A549 (cell line): Measurements from ENCODE around the gene SULT1B1.

ENCODE experiments used
- CBX8 ChIP-seq: fragments of 200-600 bp; sonication (generic); IDR thresholded peaks from 2 replicates; pipeline ENCODE4 v1.6.1; 2016
- CHD2 ChIP-seq: fragments of 150-350 bp; IDR thresholded peaks from 2 replicates; pipeline ENCODE4 v1.6.1; 2014; ENCODE audit warnings: low read length; ENCODE audit not compliant: partially characterized antibody
- CTCF ChIP-seq: fragments of >200 bp; sonication (Bioruptor Twin); formaldehyde crosslinking; IDR thresholded peaks from 3 replicates; pipeline ENCODE4 v1.5.1; 2016
- JUN ChIP-seq, 2 experiments: fragments of >200 bp; sonication (Bioruptor Twin); formaldehyde crosslinking; IDR thresholded peaks; 2 replicates in 1 of 2; 3 replicates in 1 of 2; pipeline ENCODE4 v1.6.1; 2016 to 2017
- MAZ ChIP-seq: fragments of 150-350 bp; IDR thresholded peaks from 2 replicates; pipeline ENCODE4 v1.6.1; 2014; ENCODE audit warnings: antibody characterized with exemption, low read depth, low read length, borderline replicate concordance
- POLR2A ChIP-seq: IDR thresholded peaks from 2 replicates; pipeline ENCODE4 v1.6.1; 2012; ENCODE audit warnings: mild to moderate bottlenecking, low read length
- SMC3 ChIP-seq: fragments of >200 bp; sonication (Bioruptor Twin); formaldehyde crosslinking; IDR thresholded peaks from 3 replicates; pipeline ENCODE4 v1.6.1; 2018; ENCODE audit warnings: inconsistent platforms
- TF ChIP-seq, protein P1 (sequence below): IDR thresholded peaks from 2 replicates; pipeline ENCODE4 v1.6.1; 2012
- TF ChIP-seq, protein P2 (sequence below): fragments of 450-650 bp; IDR thresholded peaks from 2 replicates; pipeline ENCODE4 v1.6.1; 2014; ENCODE audit warnings: antibody characterized with exemption

GRCh38 chr4:69743476-69744156 is 16.8 kb downstream of the SULT1B1 start:
- TF ChIP-seq CBX8 (no peak), CTCF (no peak), JUN (IDR thresholded peaks at IDR 0.05) (no peak), SMC3 (no peak), MAZ (no peak), POLR2A (no peak), CHD2 (no peak)
- TF ChIP-seq, protein P1, sequence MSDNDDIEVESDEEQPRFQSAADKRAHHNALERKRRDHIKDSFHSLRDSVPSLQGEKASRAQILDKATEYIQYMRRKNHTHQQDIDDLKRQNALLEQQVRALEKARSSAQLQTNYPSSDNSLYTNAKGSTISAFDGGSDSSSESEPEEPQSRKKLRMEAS: no peak
- TF ChIP-seq, protein P2, sequence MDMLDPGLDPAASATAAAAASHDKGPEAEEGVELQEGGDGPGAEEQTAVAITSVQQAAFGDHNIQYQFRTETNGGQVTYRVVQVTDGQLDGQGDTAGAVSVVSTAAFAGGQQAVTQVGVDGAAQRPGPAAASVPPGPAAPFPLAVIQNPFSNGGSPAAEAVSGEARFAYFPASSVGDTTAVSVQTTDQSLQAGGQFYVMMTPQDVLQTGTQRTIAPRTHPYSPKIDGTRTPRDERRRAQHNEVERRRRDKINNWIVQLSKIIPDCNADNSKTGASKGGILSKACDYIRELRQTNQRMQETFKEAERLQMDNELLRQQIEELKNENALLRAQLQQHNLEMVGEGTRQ: no peak
